Measurements from ENCODE around the gene UNKL.
"Not testable (repeated sequence)": the region's sequence is repeated elsewhere in the genome, so short reads cannot be mapped to it uniquely, and the experiment has no call there.

UNKL gene

GRCh38 chr16:1328136-1328535 is 86.4 kb downstream of the UNKL start:
- not testable (repeated sequence) for FAIRE-seq; DNase-seq (ENCODE audit: low spot score)

DNA sequence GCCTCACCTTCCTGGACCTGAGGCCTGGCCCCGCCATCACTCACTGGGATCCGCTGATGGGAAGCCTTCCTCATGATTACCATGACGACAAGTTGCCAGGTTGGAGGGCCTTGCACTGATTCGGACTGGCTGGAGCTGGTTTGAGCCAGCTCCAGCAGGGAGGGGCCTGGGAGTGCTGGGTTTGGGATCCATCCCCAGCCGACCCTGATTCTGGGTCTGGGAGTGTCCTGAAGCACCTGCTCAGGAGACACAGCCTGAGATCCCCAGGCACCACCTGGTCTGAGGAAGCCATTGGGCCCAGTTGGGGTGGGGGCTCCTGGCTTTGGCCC is 86.9 kb downstream of the UNKL start:
- DNase-seq (ENCODE audit: low spot score), result no peak
- no peak for FAIRE-seq

GRCh38 chr16:1326946-1327618 is 87.4 kb downstream of the UNKL start:
- FAIRE-seq (no peak), DNase-seq (ENCODE audit: low spot score) (no peak)

DNA sequence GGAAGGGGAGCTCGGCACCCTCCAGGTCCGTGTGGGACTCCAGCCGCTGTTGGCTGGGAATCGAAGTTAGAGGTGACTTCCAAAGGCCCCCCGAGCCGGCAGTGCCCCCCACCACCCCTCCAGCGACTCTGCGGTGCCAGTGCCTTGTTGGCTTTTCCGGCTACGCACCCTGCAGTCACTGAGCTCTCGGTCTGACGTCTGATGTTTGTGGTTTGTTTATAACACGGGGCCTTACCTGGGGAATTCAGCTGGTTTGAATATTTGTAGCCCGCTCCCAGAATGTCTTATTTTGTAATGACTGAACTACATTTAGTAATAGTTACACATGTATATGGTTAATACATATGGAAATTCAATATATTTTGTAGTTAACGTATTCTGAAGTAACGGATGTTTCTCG is 88.1 kb downstream of the UNKL start:
- DNase-seq (ENCODE audit: low spot score) (no peak), FAIRE-seq (no peak)

DNA sequence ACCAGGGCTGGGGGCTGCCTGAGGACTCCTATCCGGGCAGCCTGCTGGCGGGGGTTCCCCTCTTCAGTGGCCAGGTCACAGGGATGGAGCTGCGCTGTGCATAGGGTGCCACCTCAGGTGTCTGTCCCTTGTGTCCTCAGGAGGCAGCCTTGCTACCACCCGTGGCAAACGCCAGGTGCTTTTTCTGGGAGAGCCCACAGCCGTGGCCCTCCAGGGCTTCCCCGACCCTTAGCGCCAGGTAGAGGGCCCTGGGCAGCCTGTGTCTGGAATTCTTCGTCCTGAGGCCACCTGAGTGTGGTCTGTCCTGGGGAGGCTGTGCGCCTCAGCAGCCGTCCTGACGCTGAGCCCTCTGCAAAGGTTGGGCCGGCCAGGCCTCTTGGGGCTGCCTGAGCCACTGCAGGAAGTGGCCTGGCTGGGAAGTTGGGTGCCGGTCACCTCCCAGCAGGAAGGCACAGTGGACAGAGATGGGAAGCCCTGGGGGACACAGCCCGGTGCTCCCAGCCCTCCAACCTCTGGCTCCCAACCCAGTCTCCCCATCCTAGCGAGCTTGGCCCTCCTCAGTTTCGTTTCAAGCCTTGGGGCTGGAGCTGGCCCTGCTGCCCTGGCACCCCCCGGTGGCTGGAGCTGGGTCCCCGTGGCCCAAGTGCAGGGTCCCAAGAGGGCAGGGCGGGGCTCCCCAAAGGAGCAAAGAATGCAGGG is 88.7 kb downstream of the UNKL start:
- DNase-seq (ENCODE audit: low spot score) (no peak), FAIRE-seq (no peak)

DNA sequence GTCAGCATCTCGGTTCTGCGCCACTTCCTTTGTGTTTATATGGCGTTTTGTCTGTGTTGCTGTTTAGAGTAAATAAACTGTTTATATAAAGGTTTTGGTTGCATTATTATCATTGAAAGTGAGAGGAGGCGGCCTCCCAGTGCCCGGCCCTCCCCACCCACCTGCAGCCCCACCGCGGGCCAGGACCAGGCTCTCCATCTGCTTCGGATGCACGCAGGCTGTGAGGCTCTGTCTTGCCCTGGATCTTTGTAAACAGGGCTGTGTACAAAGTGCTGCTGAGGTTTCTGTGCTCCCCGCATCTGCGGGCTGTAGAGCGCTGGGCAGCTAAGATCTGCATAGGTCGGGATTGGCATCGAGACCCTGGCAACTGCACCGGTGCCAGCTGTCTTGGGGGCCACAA is 89.2 kb downstream of the UNKL start:
- no peak for DNase-seq (ENCODE audit: low spot score)
- no peak for FAIRE-seq

DNA sequence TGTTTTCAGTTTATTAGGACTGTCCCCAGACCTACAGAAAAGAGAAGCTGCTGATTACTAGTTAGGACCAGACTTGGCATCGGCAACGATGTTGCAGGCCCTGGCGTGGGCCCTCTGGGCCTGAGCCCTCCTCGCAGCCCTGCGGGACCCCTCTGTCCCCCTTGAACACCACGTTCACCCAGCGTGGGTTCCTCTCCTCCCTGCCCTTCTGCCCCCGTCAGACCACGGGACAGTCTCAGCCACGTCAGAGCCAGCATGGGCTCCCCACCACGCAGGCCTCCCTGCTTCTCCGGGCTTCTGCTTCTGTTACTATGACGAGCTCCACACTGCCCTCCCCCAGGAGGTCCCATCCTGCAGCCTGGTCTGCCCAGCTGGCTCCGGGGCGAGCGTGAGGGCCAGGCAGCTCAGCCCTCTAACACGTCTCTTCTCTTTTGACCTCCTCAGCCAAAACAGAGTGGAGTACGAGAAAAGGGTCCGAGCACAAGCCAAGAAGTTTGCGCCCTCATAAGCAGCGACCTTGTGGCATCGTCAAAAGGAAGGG is 90.1 kb downstream of the UNKL start:
- FAIRE-seq (no peak), DNase-seq (ENCODE audit: low spot score) (no peak)

DNA sequence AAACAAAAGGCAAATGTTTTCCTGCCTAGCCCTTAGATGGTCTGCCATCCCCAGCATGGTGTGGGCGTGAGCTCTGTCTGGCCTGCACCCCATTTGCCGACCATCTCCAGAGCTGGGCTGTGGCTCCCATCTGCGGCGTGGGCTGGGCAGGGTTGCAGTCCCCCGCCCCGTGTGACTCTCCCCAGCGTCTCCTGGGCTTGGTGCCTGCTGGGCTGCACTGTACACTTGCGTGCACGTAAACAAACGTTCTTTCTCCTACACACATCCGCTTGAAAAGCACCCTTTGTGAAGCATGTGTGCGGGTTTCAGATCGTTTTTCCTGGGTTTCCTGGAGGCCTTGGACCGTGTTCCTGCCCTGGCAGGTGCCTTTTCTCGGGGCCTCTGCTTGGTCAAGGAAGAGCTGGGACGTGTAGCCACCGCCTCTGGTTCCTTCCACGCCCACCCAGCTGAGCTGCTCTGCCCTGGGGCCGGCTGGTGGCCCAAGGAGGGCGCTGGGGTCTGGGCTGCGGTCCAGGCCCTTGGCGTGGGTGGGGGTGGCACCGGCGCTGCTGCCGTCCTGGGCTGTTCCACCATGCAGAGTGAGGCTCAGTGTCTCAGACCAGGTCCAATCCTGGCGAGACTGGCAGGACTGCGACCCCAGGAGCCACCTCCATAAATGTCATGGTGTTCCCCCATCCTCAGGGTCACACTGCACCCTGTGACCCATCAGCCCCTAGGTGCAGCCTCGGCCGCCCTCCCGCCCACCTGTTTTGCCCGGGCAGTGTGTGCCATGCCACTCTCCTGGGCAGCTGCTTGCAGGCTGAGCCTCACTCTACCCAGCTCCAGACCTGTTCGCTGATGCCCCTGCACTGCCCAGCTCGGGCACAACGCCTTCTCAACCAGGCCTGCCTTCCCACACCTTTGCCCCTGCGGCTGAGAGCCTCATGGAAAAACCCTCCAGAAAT is 90.9 kb downstream of the UNKL start:
- no peak for DNase-seq (ENCODE audit: low spot score)

GRCh38 chr16:1322407-1322806 is 92.1 kb downstream of the UNKL start:
- DNase-seq (ENCODE audit: low spot score) (no peak), FAIRE-seq (no peak)

More for the DNA sequence above, 90.9 kb downstream of the UNKL start:
- no peak for FAIRE-seq

DNA sequence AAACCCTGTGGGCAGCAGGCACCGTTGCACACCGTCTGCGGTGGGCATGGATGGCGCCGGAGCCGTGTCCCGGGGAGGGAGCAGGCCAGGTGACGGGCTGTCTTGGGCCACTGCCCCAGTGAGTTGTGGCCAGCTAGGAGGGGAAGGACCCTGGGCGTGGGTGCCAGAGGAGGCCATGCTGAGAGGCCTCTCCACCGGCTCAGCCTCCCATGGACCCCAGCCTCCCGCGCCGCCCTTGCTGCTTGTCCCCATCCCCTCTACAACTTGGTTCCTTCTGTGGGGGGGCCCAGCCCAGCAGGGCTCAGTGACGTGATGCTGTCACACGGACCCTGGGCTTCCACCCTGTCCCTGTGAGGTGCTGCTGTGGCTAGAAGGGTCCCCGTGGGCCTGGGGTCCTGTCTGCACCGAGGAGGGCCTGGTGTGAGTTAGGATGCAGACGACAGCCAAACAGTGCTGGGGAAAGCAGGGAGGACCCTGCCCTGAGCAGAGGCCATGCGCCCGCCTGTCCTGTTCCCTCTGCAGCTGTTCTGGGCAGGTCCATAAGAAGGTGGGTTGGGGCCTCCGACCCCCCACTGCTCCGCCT is 93.8 kb downstream of the UNKL start:
- DNase-seq (ENCODE audit: low spot score) (no peak), FAIRE-seq (no peak)

DNA sequence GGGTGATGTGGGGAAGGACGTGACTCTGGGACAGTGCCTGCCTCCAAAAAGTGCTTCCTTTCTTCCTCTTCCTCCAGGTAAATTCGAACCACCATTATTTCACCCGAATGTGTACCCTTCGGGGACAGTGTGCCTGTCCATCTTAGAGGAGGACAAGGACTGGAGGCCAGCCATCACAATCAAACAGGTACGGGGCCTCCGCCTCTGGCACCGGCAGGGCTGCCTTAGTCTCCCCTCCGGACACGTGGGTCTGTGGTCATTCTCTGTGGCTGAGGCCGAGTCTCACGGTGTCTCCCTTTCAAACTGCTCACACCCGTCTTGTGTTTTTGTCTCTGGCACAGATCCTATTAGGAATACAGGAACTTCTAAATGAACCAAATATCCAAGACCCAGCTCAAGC is 94.4 kb downstream of the UNKL start:
- DNase-seq (ENCODE audit: low spot score), result no peak
- FAIRE-seq, result no peak

DNA sequence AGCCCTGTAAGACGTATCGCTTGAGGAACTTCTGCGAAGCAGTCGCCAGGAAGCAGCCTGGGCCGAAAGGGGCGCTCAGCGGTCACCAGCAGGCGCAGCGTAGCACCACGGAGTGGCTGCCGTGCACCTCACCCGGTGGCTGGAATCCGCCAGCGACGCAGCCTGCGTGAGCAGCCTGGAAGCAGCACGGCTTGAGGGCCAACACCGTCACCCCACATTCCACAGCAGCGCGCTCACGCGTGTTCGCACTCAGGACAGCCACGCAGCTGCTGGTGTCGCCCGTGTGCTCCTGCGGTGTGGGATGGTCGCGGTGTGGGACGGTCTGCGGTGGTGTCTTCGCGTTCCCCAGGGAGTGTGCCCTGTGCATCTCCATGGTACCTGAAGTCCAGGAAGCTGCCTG is 95.5 kb downstream of the UNKL start:
- FAIRE-seq (no peak), DNase-seq (ENCODE audit: low spot score) (no peak)

DNA sequence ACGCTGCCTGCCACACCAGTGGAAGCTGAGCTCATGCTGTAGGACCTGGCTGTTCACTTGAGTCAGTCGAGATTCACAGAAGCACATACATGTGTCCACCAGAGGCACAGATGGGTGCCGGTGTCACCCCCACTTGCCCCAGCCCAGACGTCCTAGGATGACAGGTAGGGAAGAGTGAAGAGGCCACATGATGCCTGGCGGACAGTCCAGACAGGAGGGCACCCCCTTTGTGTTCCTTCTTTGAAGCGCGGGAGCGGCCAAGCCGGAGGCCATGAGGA is 96.3 kb downstream of the UNKL start:
- DNase-seq (ENCODE audit: low spot score), result no peak
- FAIRE-seq, result no peak

DNA sequence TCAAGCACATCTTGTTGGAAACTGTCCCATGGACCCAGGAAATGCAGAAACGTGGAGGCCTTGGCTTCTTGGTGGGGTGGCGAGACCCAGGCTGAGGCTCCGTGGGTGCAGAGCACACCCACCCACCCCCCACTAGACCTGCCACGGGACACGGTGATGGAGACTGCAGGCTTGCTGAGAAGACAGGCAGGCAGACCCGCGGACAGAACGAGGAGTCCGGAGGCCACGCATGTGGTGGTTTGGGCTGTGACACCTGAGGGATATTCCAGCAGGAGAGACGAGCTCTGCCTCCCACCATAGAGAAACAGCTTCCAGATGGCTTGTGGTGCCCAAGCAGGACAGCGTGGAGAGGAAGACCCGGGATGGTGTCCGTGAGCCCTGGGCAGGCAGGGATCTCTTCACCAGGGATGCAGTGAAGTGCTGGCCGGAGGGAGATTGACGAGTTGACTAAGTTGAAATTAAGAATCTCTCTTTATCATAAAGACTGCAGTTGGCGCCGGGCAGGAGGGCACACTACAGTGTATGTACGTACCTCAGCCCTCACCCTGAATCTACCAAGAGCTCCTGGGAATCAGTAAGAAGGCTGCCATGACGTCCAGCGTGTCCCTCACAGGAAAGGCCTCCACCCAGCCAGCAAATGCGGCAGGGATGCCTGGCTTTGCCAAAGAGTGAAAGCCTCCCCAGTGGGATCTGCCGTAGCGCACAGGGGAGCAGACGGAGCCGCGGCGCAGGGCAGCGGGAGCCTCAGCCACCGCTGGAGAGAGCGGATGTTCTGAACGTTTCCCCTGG is 96.8 kb downstream of the UNKL start:
- DNase-seq (ENCODE audit: low spot score) (no peak), FAIRE-seq (no peak)

DNA sequence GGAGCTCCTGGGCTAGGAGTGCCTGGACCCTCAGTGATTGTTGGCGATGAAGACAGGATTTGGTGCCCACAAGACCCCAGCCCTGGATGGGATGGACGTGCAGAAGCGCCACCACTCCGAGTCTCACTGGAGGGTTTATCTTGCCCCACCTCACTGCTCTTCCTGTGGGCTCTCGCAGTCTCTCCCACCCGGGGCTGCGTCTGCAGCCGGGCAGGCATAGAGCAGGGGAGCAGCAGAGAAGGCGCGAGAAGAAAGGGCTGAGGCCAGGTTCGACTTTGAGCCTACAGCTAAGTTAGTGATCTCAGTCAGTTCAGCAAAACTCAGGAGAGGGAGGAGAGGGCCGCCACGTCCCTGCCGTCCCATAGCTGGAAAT is 98.5 kb downstream of the UNKL start:
- no peak for FAIRE-seq

GRCh38 chr16:1315081-1316032 is 99.1 kb downstream of the UNKL start:
- FAIRE-seq (no peak), DNase-seq (ENCODE audit: low spot score) (no peak)

More for the DNA sequence above, 98.5 kb downstream of the UNKL start:
- DNase-seq (ENCODE audit: low spot score), result no peak

GRCh38 chr16:1314399-1315068 is 100.0 kb downstream of the UNKL start:
- no peak for DNase-seq (ENCODE audit: low spot score)
- FAIRE-seq, result no peak

DNA sequence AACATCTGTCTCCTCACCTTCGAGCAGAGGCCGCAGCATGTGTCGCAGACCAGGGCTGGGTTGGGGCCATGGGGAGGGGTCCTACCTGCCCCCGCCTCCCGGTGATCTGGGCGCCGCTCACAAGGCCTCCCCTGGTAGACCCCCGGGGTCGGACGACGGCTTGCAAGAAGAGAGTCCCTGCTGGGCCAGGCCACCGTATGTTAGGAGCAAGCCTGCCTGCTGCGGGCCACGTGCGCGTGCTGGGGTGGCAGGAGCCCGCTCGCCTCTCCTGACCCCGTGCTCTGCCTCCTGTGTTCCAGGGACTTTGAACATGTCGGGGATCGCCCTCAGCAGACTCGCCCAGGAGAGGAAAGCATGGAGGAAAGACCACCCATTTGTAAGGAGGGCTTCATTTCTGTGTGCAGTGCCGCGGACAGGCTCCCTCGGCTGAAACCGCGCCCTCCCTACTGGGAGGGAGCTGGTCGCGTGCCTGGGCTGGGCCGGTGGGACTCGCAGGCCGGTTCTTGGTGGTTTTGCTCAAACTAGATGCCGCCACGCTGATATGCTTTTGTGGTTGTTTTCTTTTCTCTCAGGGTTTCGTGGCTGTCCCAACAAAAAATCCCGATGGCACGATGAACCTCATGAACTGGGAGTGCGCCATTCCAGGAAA is 100.7 kb downstream of the UNKL start:
- no peak for FAIRE-seq

More for the DNA sequence above, 100.7 kb downstream of the UNKL start:
- no peak for DNase-seq (ENCODE audit: low spot score)
